ENCODE measurements around the gene CFHR5.
"Not testable (repeated sequence)": the region's sequence is repeated elsewhere in the genome, so short reads cannot be mapped to it uniquely, and the experiment has no call there.

CFHR5 gene
- total RNA-seq: 0 to 0.20 (median 0) reads per million in 18 experiments

DNA sequence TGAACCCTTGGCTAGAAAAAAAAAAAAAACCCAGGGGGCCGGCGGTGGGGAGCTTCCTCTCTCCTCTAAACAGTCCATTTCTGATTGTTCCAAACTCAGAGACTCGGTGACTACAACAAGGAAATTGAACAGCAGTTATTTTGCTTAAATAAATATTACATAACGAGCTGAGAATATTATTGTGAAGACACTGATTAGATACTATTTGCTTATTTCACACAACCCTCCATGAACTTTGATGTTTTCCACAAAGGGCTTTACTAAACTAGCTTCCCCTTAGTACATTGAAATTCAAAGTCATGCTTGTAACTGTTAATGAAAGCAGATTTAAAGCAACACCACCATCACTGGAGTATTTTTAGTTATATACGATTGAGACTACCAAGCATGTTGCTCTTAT is at the start of gene CFHR5:
CFHR5 (plus strand) TSS at position 279 of the 400 bp plus-strand sequence; CDS start at position 388, 109 bp downstream.
- no peak for DNase-seq

GRCh38 chr1:196932853-196933252 is 44.5 kb upstream of the CFHR5 start:
- DNase-seq: not testable (repeated sequence)

- no peak for DNase-seq
Observed at GRCh38 chr1:196933531-196934189, 43.7 kb upstream of the CFHR5 start.

DNA sequence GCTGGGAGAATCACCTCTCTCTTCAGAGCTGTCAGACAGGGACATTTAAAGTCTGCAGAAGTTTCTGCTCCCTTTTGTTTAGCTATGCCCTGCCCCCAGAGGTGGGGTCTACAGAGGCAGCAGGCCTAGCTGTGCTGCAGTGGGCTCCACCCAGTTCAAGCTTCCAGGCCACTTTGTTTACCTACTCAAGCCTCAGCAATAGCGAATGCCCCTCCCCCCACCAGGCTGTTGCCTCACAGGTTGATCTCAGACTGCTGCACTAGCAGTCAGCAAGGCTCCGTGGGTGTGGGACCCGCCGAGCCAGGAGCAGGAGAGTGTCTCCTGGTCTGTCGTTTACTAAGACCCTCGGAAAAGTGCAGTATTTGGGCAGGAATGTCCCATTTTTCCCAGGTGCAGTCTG is 35.9 kb upstream of the CFHR5 start:
- not testable (repeated sequence) for DNase-seq

- DNase-seq: not testable (repeated sequence)
Observed at GRCh38 chr1:196943568-196943967, 33.8 kb upstream of the CFHR5 start, which contains the start of gene CFHR2. Gene CFHR2, plus strand, starts transcription at chr1:196943738. Its CDS starts 143 bp downstream, at chr1:196943881.

DNA sequence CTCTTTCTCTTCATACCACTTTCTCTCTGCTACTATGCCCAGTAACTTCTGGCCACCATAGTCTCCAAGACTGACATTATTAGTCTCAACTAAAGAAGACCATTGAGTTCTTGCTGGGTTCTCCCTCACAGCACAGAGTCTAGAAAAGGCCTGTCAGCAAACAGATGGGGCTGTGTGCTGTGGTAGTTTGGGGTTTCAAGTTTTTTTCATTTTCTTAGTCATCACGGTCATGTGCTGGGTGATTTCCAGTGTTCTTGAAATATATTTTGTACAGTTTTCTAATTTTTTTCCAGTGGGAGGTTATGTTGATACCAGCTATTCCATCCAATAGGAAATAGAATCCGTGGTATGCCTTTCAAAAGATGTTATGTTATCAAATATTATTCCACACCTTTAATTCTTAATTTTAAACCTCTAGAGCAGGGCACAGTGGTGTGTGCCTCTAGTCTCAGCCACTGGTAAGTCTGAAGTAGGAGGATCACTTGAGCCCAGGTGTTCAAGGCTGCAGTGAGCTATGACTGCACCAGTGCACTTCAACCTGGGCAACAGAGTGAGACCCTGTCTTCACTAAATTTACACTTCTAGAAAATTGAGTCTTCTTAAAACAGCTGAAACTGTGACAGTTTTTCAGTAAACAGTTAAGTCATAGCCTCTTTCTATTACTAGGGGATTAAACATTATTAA is 25.5 kb upstream of the CFHR5 start:
- DNase-seq: no peak

GRCh38 chr1:196954778-196955177 is 22.6 kb upstream of the CFHR5 start:
- DNase-seq: no peak

- no peak for DNase-seq
Observed at GRCh38 chr1:196955926-196956325, 21.4 kb upstream of the CFHR5 start.

GRCh38 chr1:196960854-196961253 is 16.5 kb upstream of the CFHR5 start:
- no peak for DNase-seq

GRCh38 chr1:196970182-196970581 is 7.2 kb upstream of the CFHR5 start:
- DNase-seq: no peak

- no peak for DNase-seq
Observed at GRCh38 chr1:196976278-196976677, 1.1 kb upstream of the CFHR5 start.

- no peak for DNase-seq
Observed at GRCh38 chr1:196980859-196981258, 3.5 kb downstream of the CFHR5 start.

GRCh38 chr1:196982247-196982646 is 4.9 kb downstream of the CFHR5 start:
- DNase-seq: not testable (repeated sequence)

DNA sequence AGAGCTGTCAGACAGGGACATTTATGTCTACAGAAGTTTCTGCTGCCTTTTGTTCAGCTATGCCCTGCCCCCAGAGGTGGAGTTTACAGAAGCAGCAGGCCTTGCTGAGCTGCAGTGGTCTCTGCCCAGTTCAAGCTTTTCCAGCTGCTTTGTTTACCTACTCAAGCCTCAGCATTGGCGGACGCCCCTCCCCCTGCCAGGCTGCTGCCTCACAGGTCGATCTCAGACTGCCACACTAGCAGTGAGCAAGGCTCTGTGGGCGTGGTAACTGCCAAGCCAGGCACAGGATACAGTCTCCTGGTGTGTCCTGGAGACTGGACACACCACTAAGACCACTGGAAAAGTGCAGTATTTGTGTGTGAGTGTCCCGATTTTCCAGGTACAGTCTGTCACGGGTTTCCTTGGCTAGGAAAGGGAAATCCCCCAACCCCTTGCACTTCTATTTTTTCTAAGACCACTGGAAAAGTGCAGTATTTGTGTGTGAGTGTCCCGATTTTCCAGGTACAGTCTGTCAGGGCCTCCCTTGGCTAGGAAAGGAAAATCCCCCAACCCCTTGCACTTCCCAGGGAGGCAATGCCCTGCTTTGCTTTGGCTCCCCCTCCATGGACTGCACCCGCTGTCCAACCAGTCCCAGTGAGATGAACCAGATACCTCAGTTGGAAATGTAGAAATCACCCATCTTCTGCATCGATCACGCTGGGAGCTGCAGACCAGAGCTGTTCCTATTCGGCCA is 14.7 kb downstream of the CFHR5 start:
- not testable (repeated sequence) for DNase-seq

- DNase-seq: no peak
Observed at GRCh38 chr1:196993916-196994315, 16.6 kb downstream of the CFHR5 start.

DNA sequence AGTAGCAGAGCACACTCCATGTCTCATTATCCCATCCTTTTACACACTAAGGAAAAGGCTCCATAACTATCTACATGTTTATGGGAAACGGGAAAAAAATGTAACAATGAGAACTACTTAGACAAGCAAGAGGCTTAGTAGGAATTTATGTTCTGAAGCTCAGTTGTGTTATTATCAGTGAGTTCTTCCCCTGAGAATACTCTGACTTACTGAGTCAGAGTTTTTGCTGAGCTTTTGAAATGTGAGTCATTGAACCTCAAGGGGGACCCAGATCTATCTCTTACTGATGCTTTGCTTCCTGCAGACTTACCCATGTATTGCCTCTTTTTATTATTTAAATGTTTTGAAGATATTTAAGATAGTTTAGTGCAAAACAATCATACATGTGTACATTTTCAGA is 20.1 kb downstream of the CFHR5 start:
- no peak for DNase-seq

DNA sequence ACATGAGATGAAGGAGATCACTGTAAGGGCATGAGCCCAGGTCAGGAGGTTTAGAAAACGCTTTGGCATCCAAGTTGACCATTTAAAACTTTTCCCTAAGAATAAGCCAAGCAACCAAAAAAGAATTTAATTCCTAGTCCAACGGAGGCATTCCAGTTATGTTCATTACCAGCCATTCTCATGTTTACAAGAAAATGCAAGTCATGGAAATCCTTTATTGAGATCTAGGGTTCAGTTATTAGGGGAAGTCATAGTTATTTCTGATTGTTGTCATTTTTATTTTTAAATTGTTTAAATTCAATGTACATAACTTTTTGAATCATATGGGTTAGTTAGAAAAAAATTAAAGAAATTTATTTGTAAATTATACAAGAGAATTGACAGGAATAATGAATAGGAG is 24.5 kb downstream of the CFHR5 start:
- no peak for DNase-seq

DNA sequence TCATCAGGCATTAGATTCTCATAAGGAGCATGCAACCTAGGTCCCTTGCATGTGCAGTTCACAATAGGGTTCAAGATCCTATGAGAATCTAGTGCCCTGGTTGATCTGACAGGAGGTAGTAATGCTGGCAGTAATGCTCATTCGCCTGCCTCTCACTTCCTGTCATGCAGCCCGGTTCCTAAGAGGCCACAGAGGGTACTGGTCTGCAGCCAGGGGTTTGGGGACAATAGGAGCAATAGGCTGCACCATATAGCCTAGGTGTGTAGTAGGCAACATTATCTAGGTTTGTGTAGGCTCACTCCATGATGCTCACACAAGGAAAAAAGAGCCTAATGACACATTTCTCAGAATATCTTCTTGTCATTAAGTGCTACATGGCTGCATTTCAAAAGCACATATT is 25.8 kb downstream of the CFHR5 start:
- DNase-seq: no peak

DNA sequence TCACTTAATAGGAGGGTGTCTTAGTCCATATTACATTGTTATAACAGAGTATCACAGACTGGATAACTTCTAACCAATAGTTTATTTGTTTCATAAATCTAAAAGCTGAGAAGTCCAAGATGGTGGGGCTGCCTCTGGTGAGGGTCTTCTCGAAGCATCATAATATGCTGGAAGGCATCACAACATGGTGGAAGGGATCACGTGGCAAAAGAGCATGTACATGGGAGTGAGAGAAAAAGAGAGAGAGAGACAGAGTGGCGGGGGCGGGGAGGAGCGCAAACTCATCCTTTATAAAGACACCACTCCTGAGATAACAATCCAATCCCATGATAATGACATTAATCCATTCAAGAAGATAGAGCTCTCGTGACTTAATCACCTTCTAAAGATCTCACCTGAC is 31.5 kb downstream of the CFHR5 start:
- no peak for DNase-seq

GRCh38 chr1:197011614-197012013 is 34.3 kb downstream of the CFHR5 start:
- DNase-seq: no peak

DNA sequence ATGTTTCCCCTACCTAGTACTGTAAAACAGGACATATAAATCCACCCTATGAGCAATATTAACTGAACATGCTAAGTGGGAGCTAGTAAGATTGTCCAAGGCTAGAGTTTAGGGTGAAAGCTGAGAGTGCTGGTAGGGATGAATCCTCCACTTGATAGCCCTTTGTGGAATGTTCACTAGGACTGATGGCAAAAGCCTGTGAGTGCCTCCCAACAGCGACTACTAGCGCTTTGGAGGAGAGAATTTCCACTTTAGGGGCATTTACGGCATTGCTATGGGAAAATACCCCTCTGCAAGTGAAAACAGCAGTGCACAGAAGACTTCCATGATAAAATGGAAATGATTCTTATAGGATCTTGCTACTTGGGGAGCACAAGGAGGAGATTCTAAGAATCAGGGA is 35.9 kb downstream of the CFHR5 start:
- no peak for DNase-seq

GRCh38 chr1:197016751-197017150 is 39.4 kb downstream of the CFHR5 start:
- DNase-seq: no peak

DNA sequence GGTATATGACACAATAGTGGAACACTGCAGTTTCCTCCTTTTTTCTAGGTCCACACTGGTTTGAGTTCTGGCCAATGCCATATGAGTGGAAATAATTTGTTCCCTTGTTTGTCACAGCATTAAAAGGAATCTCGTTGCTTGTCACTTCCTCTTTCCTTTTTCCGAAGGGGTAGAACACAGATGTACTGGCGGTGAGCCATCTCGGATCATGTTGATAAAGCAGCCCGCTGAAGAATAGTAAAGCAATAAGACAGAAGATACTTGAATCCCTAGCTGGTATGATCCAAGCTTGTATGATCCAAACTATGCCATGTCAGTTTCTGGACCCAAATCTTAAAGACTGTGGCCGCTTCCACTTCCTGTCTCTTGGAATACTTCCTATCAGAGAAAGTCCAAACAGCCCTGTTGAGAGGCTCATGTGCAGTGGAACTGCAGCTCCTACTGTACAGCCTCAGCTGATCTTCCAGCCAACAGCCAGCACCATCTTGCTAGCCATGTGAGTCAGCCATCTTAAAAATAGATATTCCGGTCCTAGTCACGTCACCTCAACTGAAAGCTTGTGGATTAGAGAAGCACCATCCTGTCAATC is 40.3 kb downstream of the CFHR5 start:
- no peak for DNase-seq
